SK-N-SH (cell line): Measurements from ENCODE around the gene ERC2. TPM values are rescaled to one million over a fixed set of nuclear protein-coding genes. Genes with fewer than 3 reads are reported as not detected.

Experiments used
- CTCF ChIA-PET: fragments of 300-600, 350-600 bp; formaldehyde crosslinking; extraction: SDS; loops from one replicate; lab custom pipeline; 2021; lab: Yijun Ruan, JAX
- POLR2A ChIA-PET: fragments of 350-600 bp; sonication (Branson Sonifier 250); formaldehyde crosslinking; extraction: SDS; loops from one replicate; lab custom pipeline; 2020; ENCODE audit warnings: antibody characterized with exemption, inconsistent platforms; lab: Yijun Ruan, JAX
- DNase-seq: peaks from one replicate; pipeline ENCODE4 v3.0.0; 2012
- H2AFZ ChIP-seq: fragments of 200-600 bp; sonication (generic); 2 replicates; pipeline ENCODE4 v1.8.1; 2016; ENCODE audit warnings: antibody characterized with exemption, mild to moderate bottlenecking, low read depth
- H3F3A ChIP-seq: fragments of 200-600 bp; sonication (generic); replicated peaks from 2 replicates; pipeline ENCODE3; 2016; ENCODE audit warnings: antibody characterized with exemption, mild to moderate bottlenecking; ENCODE audit not compliant: insufficient read depth
- H3K27ac ChIP-seq, 2 experiments: fragments of 200-500 bp in 1 of 2; fragments of 200-600 bp in 1 of 2; sonication (Bioruptor generic) in 1 of 2; sonication (generic), shearing (Covaris generic) in 1 of 2; 2 replicates each; pipeline versions ENCODE4 v1.5.1 to v1.6.1; 2014 to 2016; ENCODE audit warnings: low read depth in 2 of 2, inconsistent platforms in 1 of 2, low read length in 1 of 2, mild to moderate bottlenecking in 1 of 2, mixed read lengths in 1 of 2
- H3K27me3 ChIP-seq: fragments of 200-600 bp; sonication (generic), shearing (Covaris generic); 2 replicates; pipeline ENCODE4 v1.6.1; 2016; ENCODE audit warnings: mixed run types; ENCODE audit not compliant: insufficient read depth
- H3K36me3 ChIP-seq, 2 experiments: fragments of 200-500 bp in 1 of 2; fragments of 200-600 bp in 1 of 2; sonication (Bioruptor generic) in 1 of 2; sonication (generic) in 1 of 2; replicated peaks in 1 of 2; 2 replicates each; pipeline versions ENCODE3 to v1.5.1; 2014 to 2016; ENCODE audit warnings: low read length in 1 of 2, mild to moderate bottlenecking in 1 of 2; ENCODE audit not compliant: insufficient read depth in 2 of 2, control insufficient read depth in 1 of 2
- H3K4me1 ChIP-seq, 2 experiments: fragments of 200-500 bp in 1 of 2; fragments of 200-600 bp in 1 of 2; sonication (Bioruptor generic) in 1 of 2; sonication (generic), shearing (Covaris generic) in 1 of 2; 2 replicates each; pipeline versions ENCODE4 v1.5.1 to v1.6.1; 2014 to 2016; ENCODE audit warnings: low read depth in 1 of 2, low read length in 1 of 2, mixed run types in 1 of 2; ENCODE audit not compliant: insufficient read depth in 2 of 2, control insufficient read depth in 1 of 2
- H3K4me2 ChIP-seq: fragments of 200-600 bp; sonication (generic), shearing (Covaris generic); 2 replicates; pipeline ENCODE4 v1.6.1; 2017; ENCODE audit warnings: mixed run types
- H3K4me3 ChIP-seq, 2 experiments: fragments of 200-500 bp in 1 of 2; fragments of 200-600 bp in 1 of 2; sonication (Bioruptor generic) in 1 of 2; sonication (generic), shearing (Covaris generic) in 1 of 2; 2 replicates each; pipeline versions ENCODE4 v1.5.1 to v1.8.1; 2014 to 2016; ENCODE audit warnings: low read depth in 2 of 2, inconsistent platforms in 1 of 2, low read length in 1 of 2, mild to moderate bottlenecking in 1 of 2, mixed read lengths in 1 of 2, moderate library complexity in 1 of 2
- H3K79me2 ChIP-seq: fragments of 200-600 bp; sonication (generic); 2 replicates; pipeline ENCODE4 v1.8.1; 2017; ENCODE audit warnings: mild to moderate bottlenecking; ENCODE audit not compliant: insufficient read depth
- H3K9ac ChIP-seq: fragments of 200-600 bp; sonication (generic); 2 replicates; pipeline ENCODE4 v1.6.1; 2017; ENCODE audit warnings: mixed run types
- H3K9me2 ChIP-seq: fragments of 200-600 bp; sonication (generic); 2 replicates; pipeline ENCODE4 v1.6.1; 2017; ENCODE audit warnings: mixed run types
- H3K9me3 ChIP-seq: fragments of 200-600 bp; sonication (generic); 2 replicates; pipeline ENCODE4 v1.6.1; 2017; ENCODE audit warnings: mixed run types, mild to moderate bottlenecking, moderate library complexity
- H4K20me1 ChIP-seq: fragments of 200-600 bp; sonication (generic); 2 replicates; pipeline ENCODE4 v1.6.1; 2017; ENCODE audit warnings: mild to moderate bottlenecking, mixed run types; ENCODE audit not compliant: insufficient read depth
- CHD2 ChIP-seq: fragments of 150-350 bp; IDR thresholded peaks from 2 replicates; pipeline ENCODE4 v1.6.1; 2018; ENCODE audit warnings: low read length; ENCODE audit not compliant: partially characterized antibody
- ELF1 ChIP-seq: IDR thresholded peaks from 2 replicates; pipeline ENCODE4 v1.4.0; 2012
- EP300 ChIP-seq, 2 experiments: IDR thresholded peaks; 2 replicates each; pipeline versions ENCODE4 v1.4.0 to v1.6.1; 2012; ENCODE audit warnings: borderline replicate concordance in 1 of 2, low read depth in 1 of 2, low read length in 1 of 2
- FOXJ3 ChIP-seq: sonication (generic); formaldehyde crosslinking; IDR thresholded peaks from 2 replicates; pipeline ENCODE4 v1.5.1; 2020; ENCODE audit warnings: mild to moderate bottlenecking, missing genetic modification reagents
- GABPA ChIP-seq: IDR thresholded peaks from 2 replicates; pipeline ENCODE4 v1.4.0; 2012; ENCODE audit warnings: low read depth, mild to moderate bottlenecking
- JUND ChIP-seq: IDR thresholded peaks from 2 replicates; pipeline ENCODE4 v1.4.0; 2012
- MXI1 ChIP-seq: IDR thresholded peaks from 2 replicates; pipeline ENCODE4 v1.6.1; 2012; ENCODE audit warnings: mild to moderate bottlenecking, low read depth, low read length, improper control_type of control experiment
- NFIC ChIP-seq: IDR thresholded peaks from 2 replicates; pipeline ENCODE4 v1.4.0; 2012; ENCODE audit warnings: borderline replicate concordance
- NRF1 ChIP-seq: IDR thresholded peaks from 2 replicates; pipeline ENCODE4 v1.6.1; 2012; ENCODE audit warnings: low read depth, mild to moderate bottlenecking, low read length
- PBX3 ChIP-seq: IDR thresholded peaks from 2 replicates; pipeline ENCODE4; 2012
- POLR2AphosphoS5 ChIP-seq: IDR thresholded peaks from 2 replicates; pipeline ENCODE4 v1.6.1; 2012; ENCODE audit warnings: low read depth, low read length
- RAD21 ChIP-seq: IDR thresholded peaks from 2 replicates; pipeline ENCODE4 v1.6.1; 2012; ENCODE audit warnings: mild to moderate bottlenecking, low read length
- RFX5 ChIP-seq: IDR thresholded peaks from 2 replicates; pipeline ENCODE4 v1.6.1; 2012; ENCODE audit warnings: mild to moderate bottlenecking, improper control_type of control experiment, low read length
- RXRA ChIP-seq: IDR thresholded peaks from 2 replicates; pipeline ENCODE4 v1.4.0; 2012; ENCODE audit warnings: low read depth, mild to moderate bottlenecking, borderline replicate concordance
- TAF1 ChIP-seq: IDR thresholded peaks from 2 replicates; pipeline ENCODE4 v1.6.1; 2012; ENCODE audit warnings: low read depth, mild to moderate bottlenecking, low read length, moderate library complexity, borderline replicate concordance
- USF2 ChIP-seq: fragments of 150-350 bp; IDR thresholded peaks from 2 replicates; pipeline ENCODE4 v1.6.1; 2017; ENCODE audit warnings: antibody characterized with exemption, low read length, low read depth, borderline replicate concordance
- YY1 ChIP-seq: IDR thresholded peaks from 2 replicates; pipeline ENCODE4 v1.4.0; 2012; ENCODE audit warnings: low read depth, mild to moderate bottlenecking
- WGBS: methylation state at CpG from one replicate; pipeline ENCODE4 v1.1.6; 2017; ENCODE audit warnings: low lambda C conversion rate; 5-methylcytosine and 5-hydroxymethylcytosine counted together
- polyA plus RNA-seq, 3 experiments: library from polyadenylated mRNA; depleted of rRNA; stranded (reverse); fragments of >200 nt; gene quantifications; 2 replicates each; pipeline ENCODE4 v1.2.3, GENCODE V29; 2012

The ERC2 gene
- polyA plus RNA-seq, 1 of the 3 experiments (the other 2 are of a cell fraction), result 1.6 TPM

- H3K9me3 ChIP-seq, result no peaks in the 10 kb centered on the region
- no peaks in the 10 kb centered on the region for H3K4me1 ChIP-seq
- no peak for DNase-seq
- H3F3A ChIP-seq, result peaks cover 2% of the 10 kb centered on the region
- ChIA-PET CTCF (interaction anchor here (1.1 kb wide), 1 partner anchor 14 kb away, joined by 3 read pairs; no protein-coding TSS in a partner anchor), POLR2A (no interaction called here)
- no peaks in the 10 kb centered on the region for H3K27me3 ChIP-seq
- no peaks in the 10 kb centered on the region for H3K79me2 ChIP-seq
- no peak overlapping the region for H2AFZ ChIP-seq
- H4K20me1 ChIP-seq, result no peaks in the 10 kb centered on the region
- H3K4me3 ChIP-seq, result no peak overlapping the region
- H3K9me2 ChIP-seq, result no peaks in the 10 kb centered on the region
- TF ChIP-seq PBX3, result no peak
- TF ChIP-seq RFX5, result no peak
- TF ChIP-seq ELF1, result no peak
- no peak for TF ChIP-seq USF2
- TF ChIP-seq EP300 (IDR thresholded peaks at IDR 0.05; ENCODE audit: borderline replicate concordance in 1 of 2, low read depth in 1 of 2, low read length in 1 of 2), result no peak
- no peak for TF ChIP-seq YY1
- TF ChIP-seq FOXJ3 (CRISPR knock-in tag), result no peak
- H3K9ac ChIP-seq, result no peak overlapping the region
- no peaks in the 10 kb centered on the region for H3K36me3 ChIP-seq
- 63% methylated on average over 3 of the region's 3 CpGs for WGBS
- H3K4me2 ChIP-seq, result no peak overlapping the region
- no peak overlapping the region for H3K27ac ChIP-seq
Observed at GRCh38 chr3:56147354-56147753, 320.9 kb downstream of the ERC2 start.

GRCh38 chr3:56145410-56145809 lies 322.9 kb downstream of the ERC2 start:
- no peak overlapping the region for H3K9ac ChIP-seq
- H3F3A ChIP-seq, result peaks cover 5% of the 10 kb centered on the region
- H3K36me3 ChIP-seq, result no peaks in the 10 kb centered on the region
- H3K27ac ChIP-seq, result no peak overlapping the region
- CTCF ChIA-PET, result no interaction called here
- 93% methylated on average over 2 of the region's 2 CpGs for WGBS
- no peaks in the 10 kb centered on the region for H3K79me2 ChIP-seq
- no peak overlapping the region for H3K4me2 ChIP-seq
- H3K27me3 ChIP-seq, result no peaks in the 10 kb centered on the region
- no peak for DNase-seq
- no peaks in the 10 kb centered on the region for H3K4me1 ChIP-seq
- H3K4me3 ChIP-seq, result no peak overlapping the region
- H3K9me2 ChIP-seq, result no peaks in the 10 kb centered on the region
- H4K20me1 ChIP-seq, result no peaks in the 10 kb centered on the region
- POLR2A ChIA-PET, result no interaction called here
- H3K9me3 ChIP-seq, result no peaks in the 10 kb centered on the region
- H2AFZ ChIP-seq, result no peak overlapping the region
- no peak for TF ChIP-seq USF2
- no peak for TF ChIP-seq NRF1
- TF ChIP-seq CHD2, result no peak
- TF ChIP-seq MXI1, result no peak
- TF ChIP-seq RXRA, result no peak
- no peak for TF ChIP-seq GABPA
- TF ChIP-seq RAD21, result no peak
- no peak for TF ChIP-seq JUND
- no peak for TF ChIP-seq YY1
- TF ChIP-seq NFIC, result no peak
- no peak for TF ChIP-seq TAF1
- TF ChIP-seq POLR2AphosphoS5, result no peak
- TF ChIP-seq FOXJ3 (CRISPR knock-in tag), result no peak
- TF ChIP-seq RFX5, result no peak
- TF ChIP-seq, all 33 proteins: peak for 0
